ENCODE results near the gene CTNNA2. TPM values are rescaled to one million over a fixed set of nuclear protein-coding genes. Genes with fewer than 3 reads are reported as not detected.

The CTNNA2 gene
- polyA plus RNA-seq, 1 of the 3 experiments (the other 2 are of a cell fraction): 0.30 TPM

- TF ChIP-seq REST (IDR thresholded peaks at IDR 0.05; ENCODE audit: low read depth, low read length) (no peak), ZBTB33 (IDR thresholded peaks at IDR 0.05; ENCODE audit: borderline replicate concordance, low read depth) (no peak), CHD2 (IDR thresholded peaks at IDR 0.05; ENCODE audit: low read length, partially characterized antibody) (no peak), YY1 (IDR thresholded peaks at IDR 0.05; ENCODE audit: low read depth) (no peak)
Observed at GRCh38 chr2:80168037-80168436, 655.2 kb downstream of the CTNNA2 start (continued).

- POLR2A ChIA-PET: no interaction called here
- no peak overlapping the region for H3K27ac ChIP-seq (ENCODE audit: low read depth in 2 of 2, low read length in 1 of 2)
- no peaks in the 10 kb centered on the region for H3K9me3 ChIP-seq
- H3K27me3 ChIP-seq (ENCODE audit: insufficient read depth): no peaks in the 10 kb centered on the region
- no peak for TF ChIP-seq PBX3 (IDR thresholded peaks at IDR 0.05)
- TF ChIP-seq JUND (IDR thresholded peaks at IDR 0.05): no peak
- no peak for TF ChIP-seq RXRA (IDR thresholded peaks at IDR 0.05; ENCODE audit: borderline replicate concordance, low read depth)
- TF ChIP-seq NFIC (IDR thresholded peaks at IDR 0.05; ENCODE audit: borderline replicate concordance): no peak
- TF ChIP-seq MEF2A (IDR thresholded peaks at IDR 0.05; ENCODE audit: borderline replicate concordance, low read depth): no peak
- no peak for TF ChIP-seq SIN3A (IDR thresholded peaks at IDR 0.05; ENCODE audit: borderline replicate concordance, low read depth, low read length)
- TF ChIP-seq REST (IDR thresholded peaks at IDR 0.05; ENCODE audit: low read depth, low read length): no peak
- TF ChIP-seq GATA2 (CRISPR knock-in tag; IDR thresholded peaks at IDR 0.05): no peak
- no peak for TF ChIP-seq TEAD4 (IDR thresholded peaks at IDR 0.05; ENCODE audit: borderline replicate concordance, insufficient read depth)
- no peak for TF ChIP-seq TAF1 (IDR thresholded peaks at IDR 0.05; ENCODE audit: borderline replicate concordance, low read depth, low read length)
- no peak for TF ChIP-seq RAD21 (IDR thresholded peaks at IDR 0.05; ENCODE audit: low read length)
- H3F3A ChIP-seq (replicated peaks; ENCODE audit: insufficient read depth): no peaks in the 10 kb centered on the region
- WGBS (ENCODE audit: low lambda C conversion rate): 53% methylated on average over 5 of the region's 7 CpGs
- H3K9ac ChIP-seq: no peak overlapping the region
- H3K79me2 ChIP-seq (ENCODE audit: insufficient read depth): no peaks in the 10 kb centered on the region
- no peak overlapping the region for H3K4me3 ChIP-seq (ENCODE audit: low read depth in 2 of 2, low read length in 1 of 2)
- H4K20me1 ChIP-seq (ENCODE audit: insufficient read depth): no peaks in the 10 kb centered on the region
- DNase-seq: no peak
- CTCF ChIA-PET: no interaction called here
- no peak overlapping the region for H2AFZ ChIP-seq (ENCODE audit: low read depth)
- H3K9me2 ChIP-seq: no peaks in the 10 kb centered on the region
- no peak overlapping the region for H3K4me2 ChIP-seq
- no peaks in the 10 kb centered on the region for H3K36me3 ChIP-seq (replicated peaks in 1 of 2; ENCODE audit: control insufficient read depth in 1 of 2, insufficient read depth in 2 of 2, low read length in 1 of 2)
- no peaks in the 10 kb centered on the region; a peak in 1 of 4 replicates for H3K4me1 ChIP-seq (ENCODE audit: control insufficient read depth in 1 of 2, insufficient read depth in 2 of 2, low read depth in 1 of 2, low read length in 1 of 2)
Observed at GRCh38 chr2:80168801-80169200, 656.0 kb downstream of the CTNNA2 start.

Measured in SK-N-SH (cell line).